GM18498 (cell line): ENCODE results near the gene NCAN.

Experiments used
- ATAC-seq: cut with Tn5 transposase; IDR thresholded peaks from one replicate; pipeline ENCODE4 v1.9.1; 2021; ENCODE audit warnings: mild to moderate bottlenecking, moderate library complexity; ENCODE audit not compliant: unreplicated experiment

NCAN gene

DNA sequence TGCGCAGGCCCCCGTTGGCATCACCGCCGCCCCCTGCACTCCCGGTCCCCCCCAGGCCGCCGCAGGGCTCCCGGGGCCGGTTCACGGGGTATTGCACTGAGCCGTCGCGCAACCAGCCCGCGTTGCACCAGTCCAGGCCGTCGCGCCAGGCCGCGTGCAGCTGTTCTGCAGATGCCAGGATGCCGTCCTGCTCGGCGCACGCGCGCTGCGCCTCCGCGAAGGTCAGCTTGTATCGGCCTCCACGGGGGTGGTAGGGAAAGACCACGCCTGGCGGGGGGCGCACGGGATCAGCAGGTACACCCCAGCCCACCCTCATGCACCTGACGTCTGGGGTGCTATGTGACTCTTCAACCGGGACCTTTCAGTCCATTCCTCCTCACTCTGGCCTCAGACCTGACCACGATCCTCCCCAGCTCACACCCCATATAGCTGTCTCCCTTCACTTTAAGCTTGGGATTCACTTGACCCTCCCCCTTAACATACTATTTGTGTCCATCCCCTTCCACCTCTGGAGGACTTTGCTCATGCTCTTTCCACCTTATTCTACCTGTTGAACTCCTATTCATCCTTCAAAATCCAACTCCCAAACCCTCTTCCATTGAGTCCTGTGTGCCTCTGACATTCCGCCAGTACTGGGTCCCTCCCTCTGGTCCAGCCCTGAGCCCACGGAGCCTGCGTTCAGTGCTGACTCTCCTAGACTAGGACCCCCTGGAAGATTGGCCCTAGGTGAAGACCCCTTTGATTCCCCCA, 47.0 kb downstream of the NCAN start:
- ATAC-seq: no peak

DNA sequence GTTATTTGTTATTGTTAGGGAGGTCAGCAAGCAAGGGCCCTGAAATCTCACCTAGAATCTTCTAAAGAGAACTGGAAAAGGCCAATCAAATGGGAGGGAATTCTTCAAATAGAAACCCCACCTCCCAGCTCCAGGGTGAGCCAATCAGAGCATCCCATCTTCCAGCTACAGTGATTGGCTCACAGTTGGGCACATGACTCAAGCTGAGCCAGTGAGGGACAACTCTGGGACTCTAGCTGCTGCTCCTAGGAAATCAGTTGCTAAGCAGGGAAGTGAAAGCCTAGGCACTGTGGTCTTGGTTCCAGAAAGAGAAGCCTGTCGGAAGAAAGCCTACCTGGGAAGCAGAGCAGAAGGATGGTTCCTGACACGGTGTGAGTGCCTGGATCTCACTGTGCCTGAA, 48.0 kb downstream of the NCAN start:
- no peak for ATAC-seq

DNA sequence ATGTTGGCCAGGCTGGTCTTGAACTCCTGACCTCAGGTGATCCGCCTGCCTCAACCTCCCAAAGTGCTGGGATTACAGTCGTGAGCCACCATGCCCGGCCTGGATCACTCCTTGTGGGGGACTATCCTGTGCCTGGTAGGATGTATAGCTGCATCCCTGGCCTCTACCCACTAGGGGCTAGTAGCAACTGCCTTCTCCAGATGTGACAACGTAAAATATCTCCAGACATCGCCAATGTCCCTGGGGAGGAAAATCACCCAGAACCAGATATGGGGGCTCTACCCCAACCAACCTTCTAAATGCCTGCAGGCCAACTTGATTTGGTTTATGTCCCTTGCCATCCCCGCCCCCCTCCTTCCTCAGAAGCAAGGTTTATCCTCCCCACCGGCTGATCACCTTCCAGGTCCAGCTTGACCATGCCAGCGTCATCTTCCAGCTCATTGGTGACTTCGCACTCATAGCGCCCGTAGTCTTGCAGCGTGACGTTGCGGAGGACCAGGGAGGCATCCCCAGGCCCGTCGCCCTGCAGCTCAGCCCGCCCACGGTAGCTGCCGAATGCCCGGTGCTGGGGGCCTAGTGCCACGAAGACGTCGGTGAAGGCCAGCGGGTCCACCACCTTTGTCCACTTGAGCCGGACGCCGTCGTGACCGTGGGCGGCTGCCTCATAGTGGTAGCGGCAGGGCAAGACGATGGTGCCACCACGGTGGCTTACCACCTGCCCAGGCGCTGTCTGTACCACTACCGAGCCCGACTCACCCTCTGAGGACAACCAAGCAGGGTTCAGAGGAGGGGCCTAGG, 48.9 kb downstream of the NCAN start:
- ATAC-seq: no peak

DNA sequence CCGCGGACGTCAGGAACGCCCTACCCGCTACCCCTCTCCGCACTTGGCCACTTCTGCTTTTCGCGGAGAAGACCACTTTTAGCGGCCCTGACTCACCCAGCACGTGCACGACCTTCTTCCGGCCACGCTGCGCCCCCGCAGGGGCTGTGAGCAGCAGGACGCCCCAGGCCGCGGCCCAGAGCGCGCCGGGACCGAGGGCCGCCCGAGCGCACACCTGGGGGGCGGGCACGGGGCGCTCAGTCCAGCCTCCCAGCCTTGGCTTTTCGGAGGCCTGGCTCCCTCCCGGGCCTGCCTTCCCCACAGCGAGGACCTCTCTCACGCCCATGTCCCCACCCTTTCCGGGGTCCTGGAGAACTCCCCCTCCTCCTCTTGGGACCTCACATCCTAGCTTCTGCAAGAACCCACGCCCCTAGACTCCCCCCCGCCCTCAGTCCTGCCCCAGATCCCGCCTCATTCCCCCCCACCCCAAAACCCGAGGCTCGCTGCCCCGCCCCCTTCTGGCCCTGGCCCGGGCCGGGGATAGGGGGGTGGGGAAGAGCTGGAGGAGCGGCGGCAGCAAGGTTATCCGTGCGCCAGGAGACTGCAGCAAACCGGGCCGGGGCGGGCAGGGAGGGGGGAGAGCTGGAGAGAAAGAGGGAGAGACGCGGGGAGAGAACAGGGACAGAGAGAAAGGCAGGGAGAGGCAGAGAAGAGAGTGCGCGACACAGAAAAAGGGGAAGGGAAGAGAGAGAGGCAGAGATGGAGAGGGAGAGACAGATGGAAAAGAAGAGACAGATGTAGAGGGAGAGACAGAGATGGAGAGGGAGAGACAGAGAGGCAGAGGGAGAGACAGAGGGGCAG, 49.8 kb downstream of the NCAN start:
- no peak for ATAC-seq

DNA sequence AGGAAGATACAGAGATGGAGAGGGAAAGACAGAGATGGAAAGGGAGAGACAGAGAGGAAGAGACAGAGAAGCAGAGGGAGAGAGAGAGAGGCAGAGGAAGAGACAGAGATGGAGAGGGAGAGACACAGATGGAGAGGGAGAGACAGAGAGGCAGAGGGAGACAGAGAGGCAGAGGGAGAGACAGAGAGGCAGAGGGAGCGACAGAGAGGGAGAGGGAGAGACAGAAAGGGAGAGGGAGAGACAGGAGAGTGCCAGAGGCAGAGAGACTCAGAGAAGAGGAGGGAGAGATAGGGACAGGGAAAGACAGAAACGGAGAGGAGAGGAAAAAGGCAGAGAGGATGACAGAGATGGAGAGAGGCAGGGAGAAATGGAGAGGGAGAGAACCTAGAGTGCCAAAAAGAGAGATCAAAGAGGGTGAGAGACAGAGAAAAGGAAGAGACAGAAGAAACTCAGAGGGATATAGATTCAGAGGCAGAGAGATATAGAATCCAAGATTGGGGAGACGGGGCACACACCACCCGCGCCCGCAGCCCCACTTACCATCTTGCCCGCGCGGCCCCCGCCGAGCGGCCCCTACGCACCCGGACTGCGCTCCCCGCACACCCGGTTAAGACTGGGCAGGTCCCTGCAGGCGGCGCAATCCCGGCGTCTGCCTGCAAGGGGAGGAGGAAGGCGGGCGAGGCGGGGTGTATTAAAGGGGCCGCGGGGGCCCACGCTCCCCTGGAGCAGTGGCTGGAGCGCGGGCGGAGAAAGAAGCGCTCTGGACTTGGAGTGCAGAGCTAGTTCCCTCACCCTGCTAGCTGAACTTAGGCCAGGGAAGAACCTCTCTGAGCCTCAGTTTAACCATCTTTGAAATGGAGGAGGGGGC, 50.7 kb downstream of the NCAN start:
- ATAC-seq: no peak

DNA sequence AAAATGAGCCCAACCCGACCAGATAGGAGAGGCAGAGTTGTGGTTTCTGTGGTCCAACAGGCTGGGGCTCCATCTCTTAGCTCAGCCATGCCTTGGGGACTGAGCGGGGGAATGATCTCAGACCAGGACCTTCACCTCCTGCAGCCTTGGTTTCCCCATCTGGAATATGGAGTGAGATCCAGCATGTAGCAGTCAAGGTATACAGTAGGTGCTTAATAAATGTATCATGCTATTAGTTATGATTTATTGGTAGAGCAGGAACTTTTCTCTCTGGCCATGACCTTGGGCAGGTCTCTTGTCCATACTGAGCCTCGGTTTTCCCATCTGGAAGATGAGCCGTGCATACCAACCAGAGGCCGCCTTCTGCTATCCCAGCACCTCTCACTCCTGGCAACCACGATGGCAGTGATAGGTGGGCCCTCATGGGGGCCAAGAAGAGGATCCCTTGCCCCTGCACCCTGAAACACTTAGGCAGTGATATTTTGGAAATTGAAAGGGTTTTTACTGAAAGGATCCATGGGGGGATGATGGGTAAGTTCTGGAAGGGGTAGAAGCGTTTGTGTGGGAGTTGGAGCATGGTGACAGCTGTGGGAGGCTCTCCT, 52.2 kb downstream of the NCAN start:
- ATAC-seq: no peak

DNA sequence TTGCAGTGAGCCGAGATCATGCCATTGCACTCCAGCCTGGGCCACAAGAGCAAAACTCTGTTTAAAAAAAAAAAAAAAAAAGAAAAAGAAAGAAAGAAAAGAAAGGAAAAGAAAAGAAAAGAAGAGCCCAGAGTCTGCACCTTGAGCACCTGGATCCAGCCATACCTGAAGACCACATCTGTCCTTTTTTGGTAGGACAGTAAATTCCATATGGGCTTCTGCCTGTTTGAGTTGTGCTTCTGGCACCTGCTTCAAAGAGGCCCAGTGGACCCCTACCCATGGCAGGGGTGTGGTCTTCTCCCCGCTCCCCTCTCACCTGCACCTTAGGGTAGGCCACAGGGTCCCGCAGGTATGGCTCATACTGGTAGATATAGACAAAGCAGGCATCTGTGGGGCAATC, 55.5 kb downstream of the NCAN start:
- no peak for ATAC-seq

DNA sequence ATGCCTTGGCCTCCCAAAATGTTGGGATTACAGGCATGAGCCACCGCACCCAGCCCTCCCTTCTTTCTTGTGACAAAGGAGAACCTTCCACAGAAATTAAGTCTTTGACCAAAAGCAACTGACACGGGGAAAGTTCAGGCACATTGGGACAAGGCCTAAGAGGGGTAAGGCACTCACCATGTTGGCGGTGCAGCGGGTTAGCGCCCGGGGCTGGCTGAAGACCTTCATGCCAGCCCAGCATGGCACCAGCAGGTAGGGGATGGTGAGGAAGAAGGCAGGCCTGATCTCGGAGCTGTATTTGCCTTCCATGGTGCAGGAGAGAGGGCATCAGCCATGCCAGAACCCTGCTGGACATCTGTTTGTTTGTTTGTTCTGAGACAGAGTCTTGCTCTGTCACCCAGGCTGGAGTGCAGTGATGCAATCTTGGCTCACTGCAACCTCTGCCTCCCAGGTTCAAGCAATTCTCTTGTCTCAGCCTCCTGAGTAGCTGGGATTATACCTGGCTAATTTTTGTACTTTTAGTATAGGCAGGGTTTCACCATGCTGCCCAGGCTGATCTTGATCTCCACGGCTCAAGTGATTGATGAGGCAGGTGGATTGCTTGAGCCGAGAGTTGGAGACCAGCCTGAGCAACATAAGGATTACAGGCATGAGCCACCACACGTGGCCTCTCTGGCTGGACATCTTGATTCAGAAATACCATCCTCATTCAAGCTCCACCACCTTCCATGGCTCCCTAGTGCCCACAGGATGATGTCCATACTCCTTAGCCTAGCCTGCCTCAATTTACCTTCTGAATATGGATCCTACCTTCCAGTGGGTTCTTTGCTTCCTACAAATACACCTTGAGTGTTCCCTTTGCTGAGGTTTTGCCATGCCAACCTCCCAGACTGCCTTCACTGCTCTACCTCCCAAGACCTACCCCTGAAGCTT, 57.0 kb downstream of the NCAN start:
- ATAC-seq: no peak

DNA sequence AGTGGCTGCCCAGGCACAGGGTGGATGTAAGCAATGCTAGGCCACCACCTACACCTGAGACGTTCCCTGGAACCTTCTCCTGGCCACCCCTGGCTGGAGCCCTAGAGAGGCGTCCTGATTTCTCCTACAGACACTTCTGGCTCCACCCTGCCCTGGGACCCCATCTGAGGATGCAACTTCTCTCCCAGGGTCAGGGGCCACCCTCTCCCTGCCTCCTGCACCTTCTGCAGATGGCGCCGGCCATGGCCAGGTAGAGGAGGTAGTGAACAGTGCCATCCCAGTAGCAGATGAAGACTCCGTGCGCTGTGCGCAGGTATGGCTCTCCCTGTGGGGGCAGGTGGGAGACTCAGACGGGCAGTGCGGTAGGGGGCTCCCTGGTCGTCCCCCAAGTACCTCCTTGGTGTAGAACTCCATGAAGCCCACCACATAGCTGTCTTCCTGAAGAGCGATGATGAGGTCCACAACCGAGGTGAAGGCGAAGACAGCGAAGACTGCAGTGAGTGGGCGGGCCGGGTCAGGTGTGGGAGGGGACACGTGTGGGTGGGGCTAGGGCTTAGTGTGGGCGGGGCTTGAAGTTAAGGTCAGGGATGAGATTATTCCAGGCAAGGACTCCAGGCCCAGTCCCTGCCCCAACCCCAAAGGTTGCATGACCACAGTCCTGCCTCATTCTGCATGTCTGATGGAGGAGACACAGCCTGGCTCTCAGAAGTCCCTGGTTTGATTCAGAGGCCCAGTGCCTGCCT, 58.4 kb downstream of the NCAN start:
- ATAC-seq: no peak

DNA sequence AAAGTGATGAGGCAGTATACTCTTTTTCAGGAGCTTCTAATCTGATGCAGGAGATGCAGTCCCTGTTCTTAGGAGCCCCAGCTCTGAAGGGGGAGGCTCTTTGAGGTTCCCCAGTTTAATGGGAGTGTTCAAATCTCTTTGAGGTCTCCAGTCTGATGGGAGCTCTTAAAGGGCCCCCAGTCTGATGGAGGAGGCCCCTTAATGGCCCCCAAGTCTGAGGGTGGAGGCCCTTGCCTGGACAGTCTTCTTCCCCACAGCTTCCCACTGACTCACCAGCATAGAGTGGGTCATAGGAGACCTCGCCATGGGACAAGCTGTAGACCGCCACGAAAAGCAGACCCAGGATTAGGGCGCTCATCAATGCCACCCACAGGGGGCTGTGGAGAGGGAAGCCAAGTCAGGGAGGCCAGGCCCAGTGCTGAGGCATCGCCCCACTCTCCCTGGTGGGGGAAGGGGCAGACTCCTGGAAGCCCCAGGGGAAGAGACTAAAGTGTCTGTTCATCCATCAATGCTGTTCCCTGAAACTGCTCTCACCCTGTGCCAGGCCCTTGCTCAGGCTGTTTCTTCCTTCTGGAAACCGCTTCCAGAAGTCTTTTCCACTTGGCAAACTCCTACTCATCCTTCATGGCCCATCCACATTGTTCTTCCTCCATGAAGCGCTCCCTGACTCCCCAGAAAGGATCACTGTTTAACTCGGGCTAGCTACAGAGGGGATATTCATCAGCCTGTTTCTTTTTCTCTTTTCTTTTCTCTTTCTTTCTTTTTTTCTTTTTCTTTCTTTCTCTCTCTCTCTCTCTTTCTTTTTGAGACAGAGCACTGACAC, 59.2 kb downstream of the NCAN start:
- ATAC-seq: no peak

DNA sequence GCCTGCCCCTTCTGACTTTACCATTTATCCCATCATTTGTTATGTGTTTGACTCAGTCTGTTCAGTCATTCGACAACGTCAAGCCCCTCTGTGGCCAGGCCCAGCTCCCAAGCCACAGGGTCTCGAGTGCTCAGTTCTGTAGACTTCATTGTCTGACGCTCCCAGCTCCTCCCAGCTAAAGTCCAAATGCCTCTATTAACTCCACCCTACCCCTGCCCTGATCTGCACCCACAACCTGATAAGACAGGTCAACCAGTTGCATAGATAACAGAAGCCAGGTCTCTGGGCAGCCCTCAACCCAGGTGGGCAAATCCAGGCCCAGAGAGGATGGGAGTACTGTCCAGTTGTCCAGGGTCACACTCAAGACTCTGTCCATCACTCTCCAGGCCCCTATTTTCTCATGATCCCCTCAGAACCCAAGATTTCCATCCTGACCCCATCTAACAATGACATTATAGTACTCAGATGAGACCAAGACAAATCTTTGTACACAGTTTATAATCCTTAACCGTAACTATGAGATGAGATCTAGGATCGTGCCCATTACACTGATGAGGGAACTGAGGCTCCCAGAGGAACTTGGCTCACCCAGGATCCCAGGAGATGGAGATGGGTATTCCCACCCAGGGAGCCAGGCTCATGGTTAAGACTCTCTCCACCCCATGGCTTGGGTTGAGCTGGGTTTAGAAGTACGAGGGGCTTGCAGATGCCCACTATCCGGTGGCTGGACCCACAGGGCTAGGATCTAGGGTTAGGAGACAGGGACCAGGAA, 60.3 kb downstream of the NCAN start:
- no peak for ATAC-seq

DNA sequence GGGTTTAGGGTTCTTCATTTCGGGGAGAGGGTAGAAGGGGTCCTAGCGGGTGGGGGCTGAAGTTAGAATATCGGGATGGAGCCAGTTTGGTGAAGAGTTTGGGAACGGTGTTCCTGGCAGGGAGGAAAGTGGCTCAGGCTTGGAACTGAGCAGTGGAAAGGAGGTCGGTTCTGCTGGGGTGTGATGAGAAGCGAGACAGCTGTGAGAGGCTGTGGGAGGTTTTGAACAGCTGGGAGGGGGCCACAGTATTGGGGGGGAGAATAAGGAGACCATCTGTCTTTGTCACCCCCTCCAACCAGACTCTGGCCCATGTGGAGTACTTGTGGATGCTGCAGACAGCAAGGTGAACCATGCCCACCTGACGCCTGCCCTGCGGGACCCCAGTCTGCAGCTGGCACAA, 62.4 kb downstream of the NCAN start:
- ATAC-seq: no peak

DNA sequence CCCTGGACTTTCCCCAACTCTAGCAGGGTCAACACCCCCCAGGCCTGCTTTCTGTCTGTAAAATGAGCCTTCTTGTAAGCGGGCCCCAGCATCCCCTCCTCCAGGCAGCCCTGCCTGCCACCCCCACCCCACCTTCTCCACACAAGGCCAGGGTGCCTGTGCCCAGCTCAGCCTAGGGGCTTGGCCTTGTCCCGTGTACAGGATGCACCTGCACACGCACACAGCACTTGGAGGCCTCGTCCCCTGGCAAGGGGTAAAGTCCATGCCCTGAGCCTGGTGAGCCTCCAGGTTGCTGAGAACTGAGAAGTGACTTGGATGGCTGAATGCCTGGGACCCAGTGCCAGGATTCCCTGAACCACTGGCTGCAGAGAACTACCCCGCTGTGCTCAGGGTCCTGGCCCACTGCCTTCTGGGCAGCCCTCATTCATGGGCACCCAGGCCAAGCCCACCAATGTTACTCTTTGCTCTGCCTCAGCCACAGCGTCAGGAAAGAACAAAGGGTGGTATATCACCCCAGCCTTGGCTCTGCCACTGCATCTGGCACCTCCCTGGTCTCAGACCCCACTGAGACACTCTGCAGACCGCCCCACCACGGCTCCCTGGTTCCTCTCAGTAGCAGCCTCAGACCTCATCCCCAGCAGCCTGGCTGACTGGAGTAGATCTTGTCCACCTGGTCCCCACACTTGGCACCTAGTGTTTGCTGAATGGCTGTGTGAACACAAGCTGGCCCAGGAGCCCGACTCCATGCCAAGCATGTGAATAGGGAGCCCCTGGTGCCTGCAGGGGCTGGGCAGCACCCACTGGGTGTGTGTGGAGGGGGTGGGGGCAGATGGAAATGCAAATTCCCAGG, 63.2 kb downstream of the NCAN start:
- ATAC-seq: no peak

DNA sequence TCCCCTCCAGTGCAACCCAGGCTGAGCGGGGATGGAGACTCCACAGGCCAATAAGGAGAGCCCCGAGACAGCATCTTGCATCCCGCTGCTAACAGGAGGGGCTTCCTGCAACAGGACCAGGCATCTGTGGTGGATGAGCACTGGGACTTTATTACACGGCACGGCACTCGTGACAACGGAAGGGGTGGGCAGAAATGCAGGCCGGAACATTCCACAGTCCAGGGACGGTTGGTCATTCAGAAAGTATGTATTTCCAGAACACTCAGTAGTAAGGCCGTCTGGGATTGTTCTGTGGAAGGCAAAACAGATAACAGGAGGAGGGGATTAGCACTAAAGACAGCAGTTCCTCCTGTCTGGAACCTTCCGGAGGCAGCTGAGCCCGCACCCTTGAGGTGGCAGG, 64.6 kb downstream of the NCAN start:
- ATAC-seq: no peak

DNA sequence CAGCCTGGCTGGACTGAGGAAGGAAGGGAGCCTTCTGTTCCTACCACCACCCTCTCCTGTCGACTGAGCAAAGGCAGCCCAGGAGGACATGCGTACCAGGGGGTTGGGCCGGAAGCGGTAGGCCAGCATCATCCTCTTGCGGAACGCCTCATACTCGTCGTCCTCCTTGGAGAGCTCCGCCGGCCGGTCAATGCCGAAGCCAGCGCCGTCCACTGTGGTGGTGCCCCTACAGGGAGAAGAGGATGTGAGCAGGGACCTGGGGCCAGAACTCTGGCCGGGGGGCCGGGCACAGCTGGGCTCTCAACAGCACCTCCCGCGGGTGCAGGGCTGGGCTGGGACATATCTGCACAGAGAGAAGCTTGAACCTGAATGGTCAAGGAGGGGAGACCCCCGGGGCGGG, 65.1 kb downstream of the NCAN start:
- ATAC-seq: no peak

DNA sequence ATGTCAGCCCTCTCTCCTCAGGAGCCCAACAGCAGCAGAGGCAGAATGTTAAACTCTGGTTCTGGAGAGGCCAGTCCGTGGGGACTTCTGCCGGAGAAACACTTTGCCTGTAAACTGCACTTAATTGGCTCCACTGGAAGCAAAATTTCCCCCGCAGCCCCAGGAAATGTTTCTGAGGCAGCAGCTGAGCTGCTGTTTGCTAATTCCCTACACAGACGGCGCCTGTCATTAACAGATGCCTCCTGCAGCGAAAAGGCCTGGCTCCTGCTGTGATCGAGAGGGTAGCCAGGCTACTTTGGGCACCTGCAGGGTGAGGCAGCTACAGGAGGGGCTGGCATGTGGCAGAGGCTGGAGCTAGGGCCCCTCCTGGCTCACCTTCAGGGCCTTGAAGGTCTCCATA, 66.6 kb downstream of the NCAN start:
- ATAC-seq: no peak
